Esophagus muscularis mucosa (tissue), 4 donors: ENCODE data around the gene APOBEC2. TPM values are rescaled to one million over a fixed set of nuclear protein-coding genes. Genes with fewer than 3 reads are reported as not detected.

ENCODE experiments used
- DNase-seq: peaks from one replicate; pipeline ENCODE4 v3.0.0-alpha.2; 2017; ENCODE audit errors: extremely low spot score
- H3K27ac ChIP-seq, 4 donors: fragments of 200-600 bp; sonication (generic); replicated peaks in 1 of 4; 1 replicate in 3 of 4; 2 replicates in 1 of 4; pipeline ENCODE4 v1.5.1; 2016 to 2019; ENCODE audit warnings: mild to moderate bottlenecking in 1 of 4
- H3K27me3 ChIP-seq, 4 donors: fragments of 200-600 bp; sonication (generic); one replicate each; pipeline versions ENCODE4 v1.5.1 to v1.6.0; 2016 to 2019
- H3K36me3 ChIP-seq, 4 donors: fragments of 200-600 bp; sonication (generic); one replicate each; pipeline ENCODE4 v1.5.1; 2016 to 2019
- H3K4me1 ChIP-seq, 4 donors: fragments of 200-600 bp; sonication (generic); one replicate each; pipeline ENCODE4 v1.5.1; 2016 to 2019
- H3K4me3 ChIP-seq, 4 donors: fragments of 200-600 bp; sonication (generic); 1 replicate in 2 of 4; 2 replicates in 2 of 4; pipeline ENCODE4 v1.5.1; 2016 to 2019; ENCODE audit warnings: mild to moderate bottlenecking in 4 of 4, moderate library complexity in 1 of 4
- H3K9me3 ChIP-seq, 4 donors: fragments of 200-600 bp; sonication (generic); 1 replicate in 3 of 4; 2 replicates in 1 of 4; pipeline ENCODE4 v1.5.1; 2016 to 2019
- EP300 ChIP-seq: sonication (generic); formaldehyde crosslinking; IDR thresholded peaks from one replicate; pipeline ENCODE4 v1.6.1; 2017; ENCODE audit warnings: antibody characterized with exemption
- POLR2A ChIP-seq: fragments of 450-650 bp; IDR thresholded peaks from one replicate; pipeline ENCODE4 v1.6.1; 2017; ENCODE audit warnings: antibody characterized with exemption, moderate library complexity, mild to moderate bottlenecking, low read depth
- POLR2AphosphoS5 ChIP-seq, 2 donors: sonication (generic); formaldehyde crosslinking; IDR thresholded peaks; one replicate each; pipeline ENCODE4 v1.6.1; 2017; ENCODE audit warnings: antibody characterized with exemption in 2 of 2
- WGBS: methylation state at CpG from one replicate; pipeline ENCODE4 v1.1.5; 2018; 5-methylcytosine and 5-hydroxymethylcytosine counted together
- intact Hi-C: fragments of 100-400 bp; cut with DNase I; formaldehyde crosslinking; loops from one replicate; pipeline ENCODE4 v1.15.1; 2023
- total RNA-seq, 4 donors: library from RNA; depleted of rRNA; stranded (reverse); fragments of >200 nt; gene quantifications; one replicate each; pipeline versions ENCODE4 v1.1.0 to v1.2.1, GENCODE V29; 2016
- TF ChIP-seq, protein P1 (sequence below), 3 experiments: fragments of 200-600 bp in 2 of 3; fragments of 450-650 bp in 1 of 3; sonication (generic) in 2 of 3; IDR thresholded peaks; one replicate each; pipeline ENCODE4 v1.5.1; 2017 to 2019; ENCODE audit warnings: antibody characterized with exemption in 3 of 3, mild to moderate bottlenecking in 2 of 3, moderate library complexity in 1 of 3

The APOBEC2 gene
- total RNA-seq, 4 donors from 2014 or later, result 0.50 to 1.0 (median 0.97) TPM; not detected in 1

DNA sequence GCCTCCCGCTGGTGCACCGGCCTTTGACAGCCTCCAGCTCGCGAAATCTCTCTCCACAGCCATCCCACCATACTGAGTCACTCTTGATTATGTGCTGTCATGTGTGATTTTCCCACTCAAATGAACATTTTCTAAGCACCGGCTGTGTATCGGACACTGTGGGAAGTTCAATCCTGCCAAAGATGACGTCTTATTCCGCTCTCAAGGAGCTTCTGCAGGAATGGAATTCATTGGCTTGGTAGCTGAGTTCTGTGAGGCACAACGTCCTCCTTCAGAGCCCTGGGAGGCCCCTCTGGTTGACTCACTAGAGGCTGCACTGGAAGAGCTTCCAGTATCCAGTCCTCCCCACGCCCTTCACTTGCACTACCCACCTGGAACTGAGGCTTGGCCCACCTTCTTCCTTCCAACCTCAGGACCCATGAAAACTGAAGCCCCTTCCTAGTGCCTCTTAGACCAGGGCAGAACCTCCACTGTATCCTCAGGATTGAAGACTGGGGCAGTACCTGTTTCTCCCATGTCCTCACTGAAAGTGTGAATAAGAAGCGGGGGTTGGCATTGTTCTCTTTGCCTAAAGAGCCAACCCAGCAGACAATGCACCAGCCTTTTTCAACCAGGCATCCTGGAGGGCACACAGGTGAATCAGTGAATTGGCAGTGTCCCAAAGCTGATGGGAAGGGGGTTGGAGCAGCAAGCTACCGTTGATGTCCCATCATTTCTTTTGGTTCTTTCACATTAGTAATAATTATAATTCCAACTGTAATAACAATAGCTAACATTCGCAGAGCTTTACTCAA is 15.7 kb upstream of the APOBEC2 start:
- TF ChIP-seq, protein P1, sequence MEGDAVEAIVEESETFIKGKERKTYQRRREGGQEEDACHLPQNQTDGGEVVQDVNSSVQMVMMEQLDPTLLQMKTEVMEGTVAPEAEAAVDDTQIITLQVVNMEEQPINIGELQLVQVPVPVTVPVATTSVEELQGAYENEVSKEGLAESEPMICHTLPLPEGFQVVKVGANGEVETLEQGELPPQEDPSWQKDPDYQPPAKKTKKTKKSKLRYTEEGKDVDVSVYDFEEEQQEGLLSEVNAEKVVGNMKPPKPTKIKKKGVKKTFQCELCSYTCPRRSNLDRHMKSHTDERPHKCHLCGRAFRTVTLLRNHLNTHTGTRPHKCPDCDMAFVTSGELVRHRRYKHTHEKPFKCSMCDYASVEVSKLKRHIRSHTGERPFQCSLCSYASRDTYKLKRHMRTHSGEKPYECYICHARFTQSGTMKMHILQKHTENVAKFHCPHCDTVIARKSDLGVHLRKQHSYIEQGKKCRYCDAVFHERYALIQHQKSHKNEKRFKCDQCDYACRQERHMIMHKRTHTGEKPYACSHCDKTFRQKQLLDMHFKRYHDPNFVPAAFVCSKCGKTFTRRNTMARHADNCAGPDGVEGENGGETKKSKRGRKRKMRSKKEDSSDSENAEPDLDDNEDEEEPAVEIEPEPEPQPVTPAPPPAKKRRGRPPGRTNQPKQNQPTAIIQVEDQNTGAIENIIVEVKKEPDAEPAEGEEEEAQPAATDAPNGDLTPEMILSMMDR (IDR thresholded peaks at IDR 0.05), result no peak
- no peak for TF ChIP-seq EP300
- TF ChIP-seq POLR2A, result no peak
- TF ChIP-seq POLR2AphosphoS5 (IDR thresholded peaks at IDR 0.05), result no peak
- no peaks in the 10 kb centered on the region for H3K27me3 ChIP-seq
- intact Hi-C loops, result no loop called here
- no peaks in the 10 kb centered on the region for H3K4me1 ChIP-seq
- no peaks in the 10 kb centered on the region for H3K9me3 ChIP-seq
- WGBS, result 80% methylated on average over 13 of the region's 13 CpGs
- no peak overlapping the region for H3K27ac ChIP-seq
- no peak for DNase-seq
- no peaks in the 10 kb centered on the region for H3K36me3 ChIP-seq
- H3K4me3 ChIP-seq, result no peak overlapping the region

DNA sequence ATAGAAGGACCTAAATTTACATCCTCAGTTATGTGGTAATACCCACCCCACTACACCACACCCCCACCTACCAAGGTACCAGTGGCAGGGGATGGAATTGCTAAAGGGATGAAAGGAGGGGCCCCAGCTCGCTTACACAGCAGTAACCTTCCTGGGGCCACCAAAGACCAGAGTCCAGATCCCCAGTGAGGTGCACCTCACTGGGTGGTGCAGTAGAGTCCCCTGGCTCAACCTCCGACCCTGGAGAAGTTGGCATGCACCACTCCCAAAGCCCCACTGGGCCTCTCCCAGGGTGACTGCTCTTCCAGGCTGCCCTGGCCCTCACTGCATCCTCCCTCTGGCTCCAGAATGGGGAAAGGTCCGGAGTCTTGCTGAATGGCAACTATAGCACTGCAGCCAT is 14.8 kb upstream of the APOBEC2 start:
- 95% methylated on average over 3 of the region's 3 CpGs for WGBS
- no peak for DNase-seq
- Histone ChIP-seq H3K4me1 (no peaks in the 10 kb centered on the region), H3K27ac (no peak overlapping the region), H3K9me3 (no peaks in the 10 kb centered on the region), H3K4me3 (no peak overlapping the region), H3K36me3 (no peaks in the 10 kb centered on the region), H3K27me3 (no peaks in the 10 kb centered on the region)
- intact Hi-C loops, result no loop called here
- no peak for TF ChIP-seq POLR2AphosphoS5 (IDR thresholded peaks at IDR 0.05)
- TF ChIP-seq EP300, result no peak
- TF ChIP-seq POLR2A, result no peak
- TF ChIP-seq, protein P1 (IDR thresholded peaks at IDR 0.05), result no peak

DNA sequence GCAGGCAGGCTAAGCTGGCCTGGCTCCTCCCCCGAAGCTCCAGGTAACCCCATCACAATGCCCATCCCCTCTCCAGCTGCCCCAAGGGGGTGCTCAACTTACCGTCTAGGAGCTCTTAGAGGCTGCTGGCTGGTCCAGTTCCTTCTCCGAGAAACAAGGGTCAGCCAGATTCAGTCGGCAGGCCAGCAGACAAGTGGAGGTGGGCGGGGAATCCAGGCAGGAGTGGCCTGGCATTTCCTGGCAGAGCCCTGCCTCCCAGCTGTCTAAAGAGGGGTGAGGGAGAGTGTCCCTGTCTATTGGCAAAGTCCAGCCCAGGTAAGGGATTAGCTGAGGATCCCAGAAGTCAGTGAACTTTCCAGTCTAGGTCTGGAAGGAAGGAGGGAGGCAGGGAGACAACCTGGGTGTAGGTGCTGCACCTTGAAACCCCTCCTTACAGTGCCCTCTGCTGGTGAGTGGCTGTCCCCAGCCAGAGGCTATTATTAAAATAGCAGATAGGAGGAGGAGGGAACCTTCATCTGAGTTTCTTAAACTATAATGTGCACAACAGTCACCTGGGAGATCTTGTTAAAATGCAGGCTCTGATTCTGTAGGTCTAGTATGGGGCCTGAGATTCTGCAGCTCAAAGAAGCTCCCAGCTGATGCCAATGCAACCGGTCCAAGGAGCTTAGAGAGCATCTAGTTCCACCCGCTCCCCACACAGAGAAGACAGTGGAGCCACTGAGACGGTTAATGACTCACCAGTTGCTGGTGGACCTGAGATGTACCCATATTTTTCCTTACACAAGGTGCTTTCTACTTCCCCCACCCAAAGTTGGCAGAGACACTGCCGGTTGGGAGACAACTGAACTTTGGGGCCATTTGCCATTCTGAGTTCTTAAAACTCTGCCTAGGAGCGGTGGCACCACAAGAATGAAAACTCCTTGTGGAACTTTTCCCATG is 13.7 kb upstream of the APOBEC2 start, which contains the start of gene UNC5CL:
TSS of gene UNC5CL (minus strand) at position 162 of the 939 bp plus-strand sequence. CDS start 4,147 bp downstream, outside the sequence.
- H3K27me3 ChIP-seq, result no peaks in the 10 kb centered on the region
- H3K27ac ChIP-seq, result no peak within 1 kb of the TSS
- intact Hi-C loops, result no loop called here
- H3K4me1 ChIP-seq, result no peaks in the 10 kb centered on the region
- WGBS, result 88% methylated on average over 7 of the region's 10 CpGs
- no peaks in the 10 kb centered on the region for H3K9me3 ChIP-seq
- H3K36me3 ChIP-seq, result no peaks in the 10 kb centered on the region
- TF ChIP-seq POLR2AphosphoS5 (IDR thresholded peaks at IDR 0.05), result no peak
- TF ChIP-seq, protein P1 (IDR thresholded peaks at IDR 0.05), result peak; percentile 43 to 63 (median 50)
- H3K4me3 ChIP-seq, result no peak within 1 kb of the TSS
- no peak for DNase-seq

DNA sequence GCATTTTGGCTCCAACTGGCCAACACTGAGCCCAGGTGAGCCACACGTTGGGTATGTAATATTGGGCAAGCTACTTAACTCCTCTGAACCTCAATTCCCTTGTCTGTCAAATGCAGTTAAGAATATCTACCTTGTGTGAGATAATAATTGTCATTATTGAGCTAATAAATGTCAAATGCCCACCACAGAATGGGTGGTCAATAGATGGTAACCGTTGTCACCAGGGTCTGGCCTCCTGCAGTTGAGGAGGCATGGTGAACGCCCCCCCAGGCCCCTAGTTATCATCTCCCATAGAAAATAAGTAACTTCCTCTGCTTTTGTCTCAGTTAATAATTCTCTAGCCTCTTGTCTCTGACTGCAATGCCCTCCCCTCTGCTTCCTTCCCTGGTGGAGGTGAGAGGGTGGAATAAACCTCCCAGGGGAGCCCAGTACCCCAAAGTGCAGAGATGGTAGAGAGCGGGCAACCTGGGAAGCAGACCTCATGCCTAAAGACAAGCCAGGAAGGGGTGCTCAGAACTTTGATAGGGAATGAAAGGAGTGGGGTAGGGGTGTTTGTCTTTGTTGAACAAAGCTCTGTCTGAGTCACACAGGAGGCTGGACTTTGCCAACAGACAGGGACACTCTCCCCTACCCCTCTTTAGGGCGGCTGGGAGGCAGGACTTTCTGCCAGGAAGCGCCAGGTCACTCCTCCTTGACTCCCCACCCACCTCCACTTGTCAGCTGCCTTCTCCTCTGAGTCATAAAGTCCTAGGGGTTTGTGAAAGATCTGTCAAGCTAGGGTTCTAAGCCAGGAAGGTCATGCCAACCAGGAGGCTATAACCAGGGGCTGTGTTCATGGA is 12.7 kb upstream of the APOBEC2 start:
- Histone ChIP-seq H3K27ac (no peak overlapping the region), H3K36me3 (no peaks in the 10 kb centered on the region), H3K9me3 (no peaks in the 10 kb centered on the region), H3K4me3 (no peak overlapping the region), H3K27me3 (no peaks in the 10 kb centered on the region), H3K4me1 (no peaks in the 10 kb centered on the region)
- TF ChIP-seq POLR2AphosphoS5 (IDR thresholded peaks at IDR 0.05), result no peak
- no peak for TF ChIP-seq EP300
- TF ChIP-seq, protein P1 (IDR thresholded peaks at IDR 0.05), result no peak
- no peak for TF ChIP-seq POLR2A
- 76% methylated on average over 5 of the region's 6 CpGs for WGBS
- intact Hi-C loops, result no loop called here
- DNase-seq, result no peak
